ENCODE measurements around the gene SCGB2B2.
"Not testable (repeated sequence)": the region's sequence is repeated elsewhere in the genome, so short reads cannot be mapped to it uniquely, and the experiment has no call there.

Gene SCGB2B2

DNA sequence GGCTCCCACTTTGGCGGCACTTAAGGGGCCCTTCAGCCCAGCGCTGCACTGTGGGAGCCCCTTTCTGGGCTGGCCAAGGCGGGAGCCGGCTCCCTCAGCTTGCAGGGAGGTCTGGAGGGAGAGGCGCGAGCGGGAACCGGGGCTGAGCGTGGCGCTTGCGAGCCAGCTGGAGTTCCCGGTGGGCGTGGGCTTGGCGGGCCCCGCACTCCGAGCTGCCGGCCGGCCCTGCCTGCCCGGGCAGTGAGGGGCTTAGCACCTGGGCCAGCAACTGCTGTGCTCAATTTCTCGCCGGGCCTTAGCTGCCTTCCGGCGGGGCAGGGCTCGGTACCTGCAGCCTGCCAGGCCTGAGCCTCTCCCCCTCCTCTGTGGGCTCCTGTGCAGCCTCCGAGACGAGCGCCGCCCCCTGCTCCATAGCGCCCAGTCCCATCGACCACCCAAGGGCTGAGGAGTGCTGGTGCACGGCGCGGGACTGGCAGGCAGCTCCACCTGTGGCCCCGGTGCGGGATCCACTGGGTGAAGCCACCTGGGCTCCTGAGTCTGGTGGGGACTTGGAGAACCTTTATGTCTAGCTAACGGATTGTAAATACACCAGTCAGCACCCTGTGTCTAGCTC, 8.8 kb downstream of the SCGB2B2 start:
- not testable (repeated sequence) for DNase-seq

GRCh38 chr19:34667349-34668076, 9.4 kb downstream of the SCGB2B2 start:
- DNase-seq, result peak; percentile 57

DNA sequence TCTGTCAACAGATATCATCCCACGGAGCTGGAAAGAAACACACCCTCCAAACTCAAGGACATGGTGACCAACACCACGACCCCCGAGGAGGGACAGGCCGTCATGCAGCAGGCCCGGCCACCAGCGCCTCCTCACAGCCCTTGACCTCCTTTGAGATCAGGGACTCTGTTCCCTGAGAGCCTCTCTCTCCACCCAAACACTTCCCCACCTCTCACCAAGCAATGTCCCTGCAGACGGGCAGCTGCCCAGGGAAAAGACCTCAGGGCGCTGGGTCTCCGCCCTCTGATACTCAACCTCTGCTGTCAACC, 10.0 kb downstream of the SCGB2B2 start:
- no peak for DNase-seq

GRCh38 chr19:34666200-34666957, 10.6 kb downstream of the SCGB2B2 start:
- DNase-seq, result no peak

DNA sequence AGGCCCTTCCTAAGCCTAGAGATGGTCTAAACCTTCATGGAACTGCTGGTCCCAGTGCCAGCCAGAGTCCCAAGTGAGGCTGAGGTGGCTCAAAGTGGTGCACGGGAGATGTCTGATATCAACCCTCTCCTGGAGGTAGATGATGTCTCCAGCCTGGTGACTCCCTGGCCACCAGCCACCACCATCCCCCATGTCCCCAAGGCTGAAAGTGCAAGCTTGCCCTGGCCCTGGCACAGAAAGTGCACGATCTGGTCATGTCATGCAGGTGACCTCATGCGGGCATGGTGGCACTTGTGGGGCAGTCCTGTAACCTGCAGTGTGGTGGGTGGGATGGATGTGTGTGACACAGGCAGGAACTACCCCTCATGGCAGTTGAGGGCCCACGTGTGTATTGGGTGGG, 11.7 kb downstream of the SCGB2B2 start:
- DNase-seq, result not testable (repeated sequence)

DNA sequence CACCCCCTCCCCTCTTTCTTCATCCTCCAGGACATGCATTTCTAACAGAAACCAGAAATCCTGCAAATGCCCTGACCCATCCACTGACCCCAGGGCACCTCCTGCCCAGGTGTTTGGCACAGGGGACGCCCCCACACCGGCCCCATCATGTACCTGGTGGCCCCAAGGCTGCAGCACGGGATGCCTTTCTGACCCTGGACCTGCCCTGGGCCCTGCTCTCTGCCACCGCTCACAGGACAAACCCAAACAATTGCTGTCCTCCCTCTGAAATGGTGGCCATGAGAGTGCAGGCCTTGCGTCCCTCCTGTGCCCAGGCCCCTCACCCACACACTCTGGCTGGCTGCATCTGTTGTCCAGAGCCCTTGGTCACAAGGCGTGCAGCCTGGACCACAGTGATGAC, 12.1 kb downstream of the SCGB2B2 start:
- DNase-seq, result no peak

DNA sequence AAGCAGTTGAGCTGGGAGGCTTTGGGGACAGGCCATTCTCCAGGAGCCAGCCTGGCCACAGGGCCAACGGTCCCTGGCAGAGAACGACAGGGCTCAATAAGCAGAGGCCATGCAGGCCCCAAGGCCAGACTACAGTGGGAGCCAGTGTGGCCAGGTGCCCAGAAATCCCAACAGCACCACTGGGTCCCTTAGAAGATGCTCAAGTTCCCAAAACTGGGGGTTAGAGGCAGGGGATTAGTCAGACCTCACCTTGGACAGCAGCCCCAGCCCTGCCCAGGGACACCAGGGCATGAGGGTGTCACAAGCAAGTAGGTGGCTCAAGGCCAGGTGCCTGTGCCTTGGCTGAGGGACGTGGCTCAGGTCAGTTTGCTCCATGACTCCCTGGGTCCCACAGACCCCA, 12.8 kb downstream of the SCGB2B2 start:
- DNase-seq, result no peak

DNA sequence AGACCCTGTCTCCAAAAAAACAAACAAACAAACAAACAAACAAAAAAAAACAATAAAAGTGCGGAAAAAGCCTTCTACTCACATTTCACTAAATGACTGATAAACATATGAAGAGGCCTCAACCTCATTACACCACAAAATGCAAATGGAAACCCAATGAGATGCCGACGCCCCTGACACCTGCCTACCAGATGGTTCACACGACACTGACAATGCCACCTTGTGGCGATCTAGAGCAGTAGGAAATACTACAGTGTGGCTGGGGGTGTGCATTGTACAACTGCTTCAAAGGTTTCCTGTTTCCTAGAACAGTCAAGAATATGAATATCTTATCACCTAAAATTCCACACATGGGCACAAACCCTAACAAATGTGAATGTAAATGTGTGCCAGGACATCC, 14.0 kb downstream of the SCGB2B2 start:
- peak; percentile 77 for DNase-seq

GRCh38 chr19:34661357-34661756, 15.6 kb downstream of the SCGB2B2 start:
- DNase-seq, result peak; percentile 91

GRCh38 chr19:34655651-34656050, 21.3 kb downstream of the SCGB2B2 start:
- no peak for DNase-seq

- DNase-seq, result no peak
Observed at GRCh38 chr19:34654796-34655195, 22.2 kb downstream of the SCGB2B2 start.

- no peak for DNase-seq
Observed at GRCh38 chr19:34651747-34652146, 25.2 kb downstream of the SCGB2B2 start.

DNA sequence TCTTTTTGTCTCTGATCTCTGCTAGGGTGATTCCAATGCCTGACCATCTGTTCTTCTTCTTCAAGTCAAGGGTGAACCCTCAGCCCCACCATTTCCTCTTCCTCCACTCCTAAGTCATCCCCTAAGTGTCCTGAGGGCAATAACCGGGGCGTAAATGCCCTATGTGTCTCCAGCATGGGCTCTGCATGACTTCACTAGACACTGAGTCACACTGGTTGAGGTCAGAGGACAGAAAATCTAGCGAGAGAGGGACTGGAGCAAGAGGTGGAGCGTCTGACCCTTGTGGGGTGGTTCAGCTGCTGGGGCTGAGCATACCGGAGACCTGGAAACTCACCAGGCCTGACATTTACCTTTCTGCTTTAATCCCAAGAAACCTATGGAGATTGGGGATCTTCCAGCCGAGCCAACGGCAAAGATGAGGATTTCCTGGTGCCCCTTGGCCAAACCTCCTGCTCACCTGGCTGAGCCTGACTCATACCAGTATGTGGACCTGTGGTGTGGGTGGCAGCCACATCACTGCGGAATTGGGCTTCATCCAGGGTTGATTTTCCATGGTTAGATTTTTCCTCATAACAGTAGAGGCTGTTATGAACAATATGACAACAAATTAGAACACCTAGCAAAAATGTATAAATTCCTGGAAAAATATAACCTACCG, 26.9 kb downstream of the SCGB2B2 start:
- no peak for DNase-seq

DNA sequence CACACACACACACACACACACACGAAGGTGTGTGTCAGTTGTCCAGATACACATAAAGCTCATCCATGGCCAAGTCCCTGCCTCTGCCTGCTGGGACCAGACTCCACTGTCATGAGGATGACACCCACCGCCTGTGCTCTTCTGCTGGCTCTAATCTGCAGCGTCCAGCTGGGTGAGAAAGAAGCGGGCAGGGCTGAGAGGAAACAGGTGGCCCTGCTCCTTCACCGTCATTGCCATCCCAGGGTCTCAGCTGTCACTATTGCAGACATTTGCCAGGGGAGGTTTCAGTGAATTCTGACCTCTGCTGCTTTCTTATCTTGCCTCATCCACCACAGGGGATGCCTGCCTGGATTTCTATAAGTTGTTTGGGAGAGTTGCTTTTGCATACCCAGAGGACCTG, 31.4 kb downstream of the SCGB2B2 start:
- peak; percentile 15 for DNase-seq

DNA sequence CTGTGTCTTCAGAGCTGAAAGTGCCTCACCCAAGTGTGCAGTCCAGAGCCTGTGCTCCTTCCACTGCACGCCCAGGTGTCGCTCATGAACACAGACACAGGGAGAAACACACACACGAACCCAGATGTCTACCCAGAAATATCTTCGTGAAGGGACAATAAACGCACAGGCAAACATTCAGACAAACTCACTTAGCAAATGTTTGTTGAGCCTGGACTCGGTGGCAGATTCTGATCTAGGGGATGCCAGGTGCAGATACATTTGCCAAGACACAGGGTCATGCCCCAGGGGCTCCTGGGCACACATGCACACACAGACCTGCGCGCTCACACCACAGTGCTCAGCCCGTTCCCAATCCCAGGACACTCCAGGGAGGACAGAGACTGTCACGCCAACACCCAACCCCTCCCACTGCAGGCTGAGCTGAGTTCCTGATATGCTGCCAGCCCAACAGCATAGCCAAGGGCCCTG, 31.9 kb downstream of the SCGB2B2 start:
- DNase-seq, result peak; percentile 15

DNA sequence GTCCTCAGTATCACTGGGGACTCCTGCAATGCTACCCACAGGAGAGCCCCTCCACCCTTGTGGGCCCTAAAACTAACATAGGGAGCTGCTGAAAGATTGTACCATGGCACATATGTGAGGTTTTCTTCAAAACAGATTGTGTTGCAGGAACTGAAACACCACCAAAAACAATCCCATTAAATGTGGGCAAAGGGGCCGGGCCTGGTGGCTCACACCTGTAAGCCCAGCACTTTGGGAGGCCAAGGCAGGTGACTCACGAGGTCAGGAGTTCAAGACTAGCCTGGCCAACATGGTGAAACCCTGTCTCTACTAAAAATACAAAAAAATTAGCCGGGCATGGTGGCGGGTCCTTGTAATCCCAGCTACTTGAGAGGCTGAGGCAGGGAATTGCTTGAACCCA, 34.7 kb downstream of the SCGB2B2 start:
- DNase-seq, result no peak

GRCh38 chr19:34639491-34640085, 37.4 kb downstream of the SCGB2B2 start:
- peak; percentile 69 for DNase-seq

- no peak for DNase-seq
Observed at GRCh38 chr19:34633802-34634201, 43.2 kb downstream of the SCGB2B2 start.
